Measurements from ENCODE around the gene ZNF865.
"Not testable (repeated sequence)": the region's sequence is repeated elsewhere in the genome, so short reads cannot be mapped to it uniquely, and the experiment has no call there.

The ZNF865 gene

DNA sequence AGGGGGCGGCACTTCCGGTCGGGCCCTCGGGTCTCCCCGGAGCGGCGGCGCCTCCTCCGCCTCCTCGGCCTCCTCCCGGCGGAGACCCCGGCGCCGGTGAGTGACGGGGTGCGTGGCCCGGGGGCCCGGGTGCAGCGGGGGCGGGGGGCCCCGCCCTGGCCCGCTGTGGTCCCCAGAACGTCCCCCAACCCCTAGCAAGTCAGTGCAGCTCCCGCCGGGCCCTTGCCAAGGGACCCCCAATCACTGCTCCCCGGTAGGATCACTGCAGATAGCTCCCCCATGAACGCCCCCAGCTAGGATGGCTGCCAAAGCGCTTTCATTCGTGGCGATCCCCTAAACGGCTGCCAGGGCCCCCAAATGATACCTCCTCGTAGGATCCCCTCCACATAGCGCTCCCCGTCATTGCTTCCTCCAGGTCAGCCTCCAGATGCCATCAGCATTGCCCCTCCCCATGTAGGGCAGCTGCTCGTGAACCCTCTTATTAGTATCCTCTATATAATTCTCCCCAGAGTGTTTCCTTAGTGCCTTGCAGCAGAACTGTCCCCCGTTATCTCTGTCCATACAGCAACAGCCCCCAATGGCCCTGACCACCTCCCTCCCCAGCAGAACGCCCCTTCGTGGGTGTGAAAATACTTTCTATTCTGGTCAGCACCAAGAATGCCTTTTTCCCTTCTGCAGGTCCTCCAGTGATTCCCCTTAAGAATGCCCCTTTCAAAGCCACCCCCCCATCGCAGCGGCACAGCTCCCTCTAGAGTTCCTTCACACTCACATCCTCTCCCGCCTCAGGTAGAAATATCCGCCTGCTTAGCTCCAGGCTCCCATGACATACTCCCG lies at the start of gene ZNF865:
ZNF865 (plus strand) TSS at position 11 of the 834 bp plus-strand sequence. CDS start 7,972 bp downstream, outside the sequence.
- peak; percentile 59 to 82 for DNase-seq

DNA sequence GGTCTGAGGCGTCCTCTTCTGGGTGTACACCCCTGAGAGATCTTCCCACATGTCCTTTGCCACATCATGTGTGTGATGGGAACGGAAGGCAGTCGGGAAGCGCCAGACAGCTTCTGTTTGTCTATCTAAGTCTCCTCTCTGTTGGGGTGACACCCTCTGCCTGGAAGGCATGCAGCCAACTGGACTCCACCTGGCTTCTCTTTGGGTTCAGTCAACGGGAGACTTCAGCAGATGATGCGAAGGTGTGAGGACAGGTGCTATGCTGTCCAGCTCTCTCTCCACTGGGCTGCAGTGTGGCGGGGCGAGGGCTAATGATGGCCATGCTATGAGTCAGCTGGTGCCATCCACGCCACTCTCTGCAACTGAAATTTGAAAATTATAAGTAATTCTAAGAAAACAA lies 45.8 kb upstream of the ZNF865 start:
- DNase-seq, result no peak

DNA sequence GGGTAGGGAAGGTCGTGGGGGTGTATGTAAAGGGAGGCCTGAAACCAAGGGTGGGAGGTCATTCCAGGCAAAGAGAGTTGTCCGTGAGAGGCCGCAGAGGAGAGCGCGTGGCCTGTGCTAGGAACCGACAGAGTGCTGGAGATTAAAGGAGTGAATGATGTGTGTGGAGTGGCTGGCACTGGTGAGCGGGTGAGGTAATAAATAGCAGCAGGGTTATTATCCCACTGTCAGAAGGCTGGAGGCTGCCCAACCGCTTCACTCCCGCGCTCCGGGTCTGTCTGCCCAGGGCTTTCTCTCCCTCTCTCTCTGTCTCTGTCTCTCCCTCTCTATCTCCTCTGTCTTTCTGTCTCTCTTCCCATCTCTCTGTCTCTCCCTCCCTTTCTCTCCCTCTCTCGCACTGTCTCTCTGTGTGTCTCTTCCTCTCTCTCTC lies 42.2 kb upstream of the ZNF865 start:
- DNase-seq, result no peak

DNA sequence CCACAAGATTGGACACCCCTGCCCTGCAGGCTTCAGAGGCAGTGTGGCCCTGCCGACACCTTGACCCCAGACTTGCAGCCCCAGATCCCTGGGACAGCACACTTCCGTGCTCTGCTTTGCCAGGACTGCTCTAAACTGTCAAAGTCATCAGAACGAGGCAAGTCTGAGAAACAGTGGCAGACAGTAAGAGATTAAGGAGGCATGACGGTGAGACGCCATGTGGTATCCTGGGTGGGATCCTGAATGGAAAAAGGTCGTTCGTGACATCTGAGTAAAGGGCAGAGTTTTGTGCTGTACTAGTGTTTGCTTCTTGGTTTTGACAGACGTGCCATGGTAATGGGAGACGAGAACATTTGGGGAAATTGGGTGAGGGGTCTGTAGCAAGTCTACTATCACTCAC lies 38.6 kb upstream of the ZNF865 start:
- DNase-seq, result no peak

DNA sequence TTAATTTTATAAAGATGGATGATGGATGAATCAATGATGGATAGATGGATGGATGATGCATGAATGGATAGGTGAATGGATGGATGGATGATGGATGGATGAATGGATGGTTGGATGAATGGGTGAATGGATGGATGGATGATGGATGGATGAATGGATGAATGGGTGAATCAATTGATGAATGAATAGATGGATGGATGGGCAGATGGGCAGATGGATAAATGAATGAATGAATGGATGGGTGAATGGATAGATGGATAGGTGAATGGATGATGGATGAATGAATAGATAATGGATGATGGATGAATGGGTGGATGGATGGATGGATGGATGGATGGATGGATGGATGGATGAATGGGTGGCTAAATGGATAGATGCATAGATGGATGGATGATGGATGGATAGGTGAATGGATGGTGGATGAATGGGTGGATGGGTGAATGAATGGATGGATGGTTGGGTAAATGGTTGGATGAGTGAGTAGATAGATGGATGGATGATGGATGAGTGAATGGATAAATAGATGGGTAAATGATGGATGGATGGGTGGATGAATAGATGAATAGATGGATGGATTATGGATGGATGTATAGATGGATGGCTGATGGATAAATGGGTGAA lies 37.6 kb upstream of the ZNF865 start:
- DNase-seq, result no peak

DNA sequence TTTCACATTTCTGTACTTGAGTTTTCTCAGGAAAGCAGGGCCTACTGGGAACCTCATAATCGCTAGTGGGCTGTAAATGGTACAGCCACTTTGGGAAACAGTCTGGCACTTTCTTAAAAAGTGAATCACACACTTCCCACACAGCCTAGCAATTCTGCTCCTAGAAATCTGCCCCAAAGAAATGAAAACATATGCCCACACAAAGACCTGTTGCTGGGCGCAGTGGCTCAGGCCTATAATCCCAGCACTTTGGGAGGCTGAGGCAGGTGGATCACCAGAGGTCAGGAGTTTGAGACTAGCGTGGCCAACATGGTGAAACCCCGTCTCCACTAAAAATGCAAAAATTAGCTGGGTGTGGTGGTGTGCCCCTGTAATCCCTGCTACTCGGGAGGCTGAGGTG lies 36.0 kb upstream of the ZNF865 start:
- not testable (repeated sequence) for DNase-seq

DNA sequence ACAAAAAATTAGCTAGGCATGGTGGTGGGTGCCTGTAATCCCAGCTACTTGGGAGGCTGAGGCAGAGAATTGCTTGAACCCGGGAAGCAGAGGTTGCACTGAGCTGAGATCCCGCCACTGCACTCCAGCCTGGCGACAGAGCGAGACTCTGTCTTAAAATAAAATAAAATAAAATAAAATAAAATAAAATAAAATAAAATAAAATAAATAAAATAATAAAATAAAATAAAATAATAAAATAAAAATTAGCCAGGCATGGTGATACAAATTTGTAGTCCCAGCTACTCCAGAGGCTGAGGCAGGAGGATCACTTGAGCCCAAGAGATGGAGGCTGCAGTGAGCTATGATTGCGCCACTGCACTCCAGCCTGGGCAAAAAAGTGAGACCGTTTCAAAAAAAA lies 31.5 kb upstream of the ZNF865 start:
- DNase-seq, result not testable (repeated sequence)

DNA sequence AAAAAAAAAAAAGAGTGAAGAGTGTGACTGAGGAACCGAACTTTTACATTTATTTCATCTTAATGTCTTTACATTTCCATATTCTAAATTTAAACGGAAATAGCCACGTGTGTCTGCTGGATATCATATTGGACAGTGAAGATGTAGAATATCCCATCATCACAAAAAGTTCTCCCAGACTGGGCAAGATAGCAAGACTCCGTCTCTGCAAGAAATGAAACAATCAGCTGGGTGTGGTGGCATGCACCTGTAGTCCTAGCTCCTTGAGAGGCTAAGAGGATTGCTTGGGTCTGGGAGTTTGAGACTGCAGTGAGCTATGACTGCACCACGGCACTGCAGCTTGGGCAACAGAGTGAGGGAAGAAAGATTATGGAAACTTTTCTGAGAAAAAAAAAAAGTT lies 28.7 kb upstream of the ZNF865 start:
- no peak for DNase-seq

DNA sequence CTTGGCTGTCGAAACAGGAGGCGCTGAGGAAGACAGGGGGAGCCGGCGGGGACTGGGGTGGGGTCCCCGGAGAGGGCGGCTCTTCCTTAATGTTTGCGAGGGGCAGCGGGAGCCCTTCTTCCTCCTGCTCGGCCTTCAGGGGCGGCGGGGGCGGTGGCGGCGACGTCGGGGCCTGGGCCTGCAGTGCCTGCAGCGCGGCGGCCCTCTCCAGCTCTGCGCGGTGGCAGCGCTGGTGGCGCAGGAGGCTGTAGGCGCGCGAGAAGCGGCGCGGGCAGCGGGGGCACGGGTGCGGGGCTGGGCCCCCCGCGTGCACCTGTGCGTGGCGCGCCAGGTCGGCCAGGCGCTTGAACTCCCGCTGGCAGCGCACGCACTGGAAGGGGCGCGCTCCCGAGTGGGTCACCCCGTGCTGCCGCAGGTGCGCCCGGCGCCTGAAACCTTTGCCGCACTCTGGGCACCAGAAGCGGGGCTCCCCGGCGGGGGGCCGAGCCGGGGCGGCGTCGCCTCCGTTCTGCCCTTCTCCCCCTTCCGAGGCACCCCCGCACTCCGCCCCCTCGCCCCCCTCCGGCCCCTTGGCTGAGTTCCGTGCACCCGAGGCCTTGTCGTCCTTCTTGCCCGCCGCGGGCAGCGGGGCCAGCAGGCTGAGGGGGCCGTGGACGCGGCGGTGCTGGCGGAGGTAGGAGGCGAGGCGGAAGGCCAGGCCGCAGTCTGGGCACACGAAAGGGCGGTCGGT lies 27.3 kb upstream of the ZNF865 start:
- DNase-seq, result no peak

DNA sequence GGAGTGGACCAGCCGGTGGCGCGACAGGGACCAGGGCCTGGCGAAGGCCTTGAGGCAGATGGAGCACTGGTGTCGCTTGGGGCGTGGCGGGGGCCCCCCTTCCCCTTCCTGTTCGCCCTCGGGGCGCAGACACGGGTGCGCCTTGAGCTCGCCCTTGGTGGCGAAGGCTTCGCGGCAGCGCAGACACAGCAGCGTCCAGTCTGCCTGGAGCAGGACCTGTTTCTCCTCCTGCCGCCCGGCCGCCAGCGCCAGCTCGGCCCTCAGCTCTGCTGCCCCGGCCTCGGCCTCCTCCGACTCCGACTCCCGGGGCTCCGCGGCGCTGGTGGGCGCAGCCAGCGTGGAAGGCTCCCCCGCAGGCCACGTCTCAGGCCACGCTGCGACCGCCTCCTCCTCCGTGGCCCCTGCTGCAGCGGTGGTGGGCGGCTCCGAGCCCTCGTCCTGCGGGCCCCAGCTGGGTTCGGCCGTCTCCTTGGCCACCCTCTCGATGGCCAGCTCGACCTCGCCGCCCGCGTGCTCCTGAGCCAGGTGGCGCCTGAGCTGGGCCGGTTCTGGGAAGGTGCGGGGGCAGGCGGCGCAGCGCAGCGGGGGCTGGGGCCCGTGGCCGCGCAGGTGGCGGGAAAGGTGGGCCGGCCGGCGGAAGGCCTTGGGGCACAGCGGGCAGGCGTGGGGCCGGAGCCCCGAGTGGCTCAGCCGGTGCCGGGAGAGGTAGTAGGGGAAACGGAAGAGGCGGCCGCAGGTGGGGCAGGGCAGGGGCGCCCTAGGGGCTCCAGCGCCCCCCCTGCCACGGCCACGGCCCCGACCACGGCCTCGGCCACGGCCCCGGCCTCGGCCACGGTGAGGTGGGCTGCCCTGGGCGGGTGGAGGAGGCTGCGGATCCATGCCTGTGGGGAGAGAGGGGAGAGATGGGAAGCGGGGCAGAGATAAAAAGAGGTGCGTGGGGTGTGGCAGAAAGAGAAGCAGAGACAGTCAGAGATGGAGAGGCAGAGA lies 26.4 kb upstream of the ZNF865 start:
- no peak for DNase-seq

DNA sequence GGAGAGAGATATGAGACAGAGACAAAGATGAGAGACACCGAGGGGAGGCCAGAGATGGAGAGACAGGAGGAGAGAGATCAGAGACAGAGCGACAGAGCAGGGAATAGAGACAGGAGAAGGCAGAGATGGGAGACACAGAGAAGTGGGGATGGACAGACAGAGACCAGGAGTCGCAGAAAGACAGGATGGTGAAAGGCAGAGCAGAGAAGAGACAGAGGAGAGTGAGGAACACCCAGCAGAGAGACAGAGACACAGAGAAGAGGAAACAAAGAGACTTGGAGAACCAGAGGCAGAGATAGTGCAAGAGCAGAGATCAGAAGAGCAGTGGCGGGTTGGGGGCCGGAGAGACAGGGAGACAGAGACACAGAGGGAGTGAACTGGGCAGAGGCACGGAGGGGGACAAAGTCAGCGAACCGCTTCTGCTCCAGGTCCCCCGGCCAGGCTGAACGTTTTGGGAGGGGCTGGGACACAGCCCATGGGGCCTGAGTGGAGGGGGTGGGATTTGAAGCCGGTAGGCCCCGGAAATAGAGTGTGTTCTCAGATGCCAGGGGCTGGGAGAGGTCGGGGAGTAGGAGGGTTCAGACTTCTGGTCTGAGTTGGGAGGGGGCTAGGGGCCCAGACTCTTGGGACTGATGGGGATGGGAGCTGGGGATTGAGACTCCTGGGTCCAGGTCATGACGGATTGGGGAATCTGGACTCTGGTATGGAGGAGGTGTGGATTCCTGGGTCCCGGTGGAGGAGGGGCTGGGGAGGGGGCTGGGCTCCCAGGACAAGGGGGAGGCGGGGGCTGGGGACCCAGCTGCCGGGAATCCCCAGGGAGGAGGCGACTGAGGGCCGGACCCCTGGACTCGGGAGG lies 25.5 kb upstream of the ZNF865 start:
- DNase-seq, result no peak

DNA sequence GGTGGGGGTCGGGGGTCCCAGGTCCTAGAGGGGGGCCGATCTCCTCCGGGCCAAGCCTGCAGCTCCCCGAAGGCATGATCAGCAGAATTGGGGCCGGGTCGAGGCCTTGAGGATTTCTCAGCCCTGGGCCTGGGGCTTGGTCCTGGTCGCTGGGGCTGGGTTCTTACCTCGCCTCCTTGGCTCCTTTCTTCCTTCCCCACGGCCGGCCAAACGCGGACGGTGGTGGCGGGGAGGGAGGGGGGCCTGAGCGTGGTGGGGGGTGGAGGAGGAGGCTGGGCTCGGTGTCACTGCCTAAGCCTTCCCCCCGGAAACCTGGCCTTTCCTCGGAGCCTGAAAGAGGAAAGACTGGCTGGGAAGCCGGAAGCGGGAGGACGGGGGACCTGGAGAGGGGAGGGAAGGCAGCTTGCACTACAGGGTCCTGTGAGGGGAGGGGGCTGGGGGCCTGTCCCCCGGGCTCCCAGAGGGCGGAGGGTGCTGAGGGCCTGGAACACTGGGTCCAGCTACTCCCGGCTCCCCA lies 24.8 kb upstream of the ZNF865 start, which contains the start of gene ZNF579:
ZNF579 (minus strand) TSS at position 221 of the 517 bp plus-strand sequence. CDS start 1,209 bp downstream, outside the sequence.
- DNase-seq, result peak; percentile 89 to 92

DNA sequence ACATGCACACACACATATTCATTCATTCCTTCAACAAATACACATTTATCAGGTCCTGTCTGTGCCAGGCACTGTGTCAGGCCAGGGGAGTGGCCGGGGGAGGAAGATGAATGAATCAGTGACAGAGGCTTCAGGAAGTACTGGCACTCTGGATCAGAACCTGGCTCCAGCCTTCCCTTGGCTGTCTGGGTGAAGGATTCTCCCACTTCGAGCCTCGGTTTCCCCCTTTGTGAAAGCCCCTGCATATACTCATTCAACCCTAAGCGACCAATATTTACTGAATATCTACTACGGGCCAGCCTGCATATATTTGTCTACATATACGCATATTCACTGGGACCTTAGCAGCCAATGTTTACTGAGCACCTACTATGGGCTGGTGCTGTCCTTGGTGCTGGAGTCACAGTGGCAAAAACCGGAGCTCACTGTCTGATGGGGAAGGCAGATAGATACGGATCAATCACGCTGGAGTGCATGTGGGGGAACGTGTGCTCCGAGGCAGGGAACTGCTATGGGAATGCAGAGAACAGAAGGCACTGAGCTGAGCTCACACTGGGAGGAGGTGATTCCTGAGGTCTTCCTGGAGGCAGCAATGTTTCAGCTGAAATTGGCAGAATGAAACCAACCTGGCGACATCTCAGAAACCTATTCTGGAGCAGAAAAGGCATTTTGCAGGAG lies 24.2 kb upstream of the ZNF865 start:
- DNase-seq, result no peak

DNA sequence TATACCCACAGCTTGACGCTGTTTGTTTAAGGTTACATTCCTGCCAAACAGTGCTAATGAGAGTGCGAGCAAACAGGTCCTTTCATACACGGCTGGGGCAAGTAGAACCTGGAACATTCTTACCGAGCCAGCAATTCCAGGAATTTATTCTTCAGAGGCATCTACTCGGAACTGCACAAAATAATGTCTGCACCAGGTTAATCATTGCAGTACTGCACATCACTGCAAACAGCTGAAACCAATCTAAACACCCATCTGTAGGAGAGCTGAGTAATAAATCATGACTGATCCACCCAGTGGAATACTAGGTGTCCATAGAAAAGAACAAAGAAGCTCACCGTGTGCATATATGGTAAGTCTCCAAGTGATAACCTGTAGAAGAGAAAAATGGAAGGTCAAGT lies 23.6 kb upstream of the ZNF865 start:
- no peak for DNase-seq

DNA sequence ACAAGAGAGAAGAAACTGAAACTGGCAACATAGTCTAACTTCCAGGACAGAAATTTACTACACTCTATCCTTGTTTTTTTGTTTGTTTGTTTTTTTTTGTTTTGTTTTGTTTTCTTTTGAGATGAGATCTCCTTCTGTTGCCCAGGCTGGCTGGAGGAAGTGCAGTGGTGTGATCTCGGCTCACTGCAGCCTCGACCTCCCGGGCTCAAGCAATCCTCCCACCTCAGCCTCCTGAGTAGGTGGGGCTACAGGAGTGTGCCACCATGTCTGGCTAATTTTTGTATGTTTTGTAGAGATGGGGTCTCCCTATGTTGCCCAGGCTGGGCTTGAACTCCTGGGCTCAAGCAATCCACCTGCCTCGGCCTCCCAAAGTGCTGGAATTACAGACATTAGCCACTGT lies 23.2 kb upstream of the ZNF865 start:
- DNase-seq, result not testable (repeated sequence)

DNA sequence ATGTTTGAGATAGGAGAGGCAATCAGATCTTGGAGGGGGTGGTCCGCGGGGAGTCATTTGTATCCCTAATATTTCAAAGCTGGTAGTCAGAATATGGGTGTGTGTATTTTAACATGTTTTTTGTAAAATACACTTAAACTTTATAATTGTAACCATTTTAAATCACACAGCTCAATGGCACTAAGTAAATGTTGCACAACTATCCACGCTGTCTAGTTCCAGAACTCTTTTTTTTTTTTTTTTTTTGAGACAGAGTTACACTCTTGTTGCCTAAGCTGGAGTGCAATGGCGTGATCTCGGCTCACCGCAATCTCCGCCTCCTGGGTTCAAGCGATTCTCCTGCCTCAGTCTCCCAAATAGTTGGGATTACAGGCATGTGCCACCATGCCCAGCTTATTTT lies 21.6 kb upstream of the ZNF865 start:
- DNase-seq, result not testable (repeated sequence)

DNA sequence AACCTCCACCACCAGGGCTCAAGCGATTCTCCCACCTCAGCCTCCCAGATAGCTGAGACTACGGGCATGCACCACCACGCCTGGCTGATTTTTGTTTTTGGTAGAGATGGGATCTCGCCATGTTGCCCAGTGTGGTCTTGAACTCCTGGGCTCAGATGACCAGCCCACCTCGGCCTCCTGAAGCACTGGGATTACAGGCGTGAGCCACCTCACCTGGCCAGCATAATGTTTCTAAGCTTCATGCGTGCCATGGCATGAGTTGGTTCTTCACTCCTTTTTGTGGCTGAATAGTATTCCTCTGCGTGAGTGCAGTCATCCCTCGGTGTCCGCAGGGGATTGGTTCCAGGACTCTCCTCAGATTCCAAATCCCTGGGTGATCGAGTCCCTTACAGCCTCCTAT lies 20.6 kb upstream of the ZNF865 start:
- no peak for DNase-seq

DNA sequence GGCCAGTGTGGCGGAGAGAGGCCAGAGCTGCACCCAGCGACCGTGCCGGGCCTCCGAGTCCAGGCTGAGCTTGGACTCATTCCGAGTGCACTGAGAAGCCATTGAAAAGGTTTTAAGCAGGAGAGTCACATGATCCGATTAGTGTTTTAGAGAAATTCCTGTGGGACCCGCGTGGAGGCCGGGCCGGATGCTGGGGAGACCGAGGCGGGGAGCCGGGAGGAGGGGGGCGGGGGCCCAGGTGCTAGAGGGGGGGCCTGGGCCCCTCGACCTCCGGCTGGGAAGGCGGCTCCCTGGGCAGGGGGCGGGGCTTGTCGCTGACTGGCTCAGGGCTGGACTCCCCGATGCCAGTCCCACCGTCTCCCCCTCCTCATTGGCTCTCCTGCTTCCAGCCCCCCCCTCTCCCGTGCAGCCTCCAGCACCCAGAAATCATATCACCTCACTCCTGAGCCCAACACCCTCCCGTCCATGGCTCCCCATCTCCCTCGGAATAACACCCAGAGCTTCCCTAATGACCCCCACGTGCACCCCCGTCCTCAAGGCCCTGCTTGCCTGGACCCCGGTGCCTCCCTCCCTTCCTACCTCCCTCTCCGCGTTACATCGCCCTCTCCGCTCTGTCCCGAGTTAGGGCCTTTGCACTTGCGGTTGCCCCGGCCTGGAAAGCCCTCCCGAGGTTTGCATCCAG lies 19.6 kb upstream of the ZNF865 start:
- DNase-seq, result peak in 1 of 2 experiments; percentile 27

DNA sequence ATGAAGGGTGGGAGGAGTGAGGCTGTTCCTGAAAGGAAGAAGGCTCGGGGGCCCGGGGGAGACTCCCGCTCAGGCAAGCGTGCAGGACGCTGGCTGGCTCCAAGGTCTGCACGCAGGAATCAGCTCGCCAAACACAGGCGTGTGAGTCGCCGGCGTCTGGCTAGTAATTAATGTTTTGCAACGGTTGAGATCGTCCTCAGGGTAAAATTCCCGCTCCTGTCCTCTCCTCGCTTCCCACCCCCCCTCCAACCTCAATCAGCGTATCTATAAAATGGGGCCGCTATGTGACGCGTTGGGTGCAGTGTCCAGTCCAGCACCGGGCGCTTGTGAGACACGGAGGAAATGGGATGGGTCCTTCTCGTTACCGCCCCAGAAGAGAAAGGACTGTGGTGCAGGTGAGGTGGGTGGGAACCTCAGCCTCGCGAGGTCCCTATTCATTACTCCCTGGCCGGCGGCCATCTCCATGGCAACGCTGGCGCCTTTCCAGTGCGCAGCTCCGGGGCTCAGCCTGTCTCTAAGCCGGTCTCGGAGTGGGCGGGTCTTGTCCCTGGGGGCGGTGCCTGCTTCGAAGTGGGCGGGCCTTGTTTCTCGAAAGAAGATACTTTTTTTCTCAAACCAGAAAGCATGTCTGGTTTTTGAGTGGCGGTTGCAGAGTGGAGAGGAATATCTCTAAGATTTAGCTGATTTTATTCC lies 18.3 kb upstream of the ZNF865 start:
- peak; percentile 95 to 97 for DNase-seq
